Measurements from ENCODE around the gene HIVEP1.

GRCh38 chr6:12014027-12014872 lies 2.1 kb downstream of the HIVEP1 start:
- TF ChIP-seq CTCF (IDR thresholded peaks at IDR 0.05) (no peak), POLR2A (IDR thresholded peaks at IDR 0.05) (no peak)
